Ishikawa (cell line): ENCODE data around the gene PRPF18.

ENCODE experiments used
- CEBPB ChIP-seq: IDR thresholded peaks from 2 replicates; pipeline ENCODE4 v1.6.1; 2012
- CREB1 ChIP-seq: IDR thresholded peaks from 2 replicates; pipeline ENCODE4 v1.6.1; 2012; ENCODE audit warnings: low read depth
- EGR1 ChIP-seq: IDR thresholded peaks from 2 replicates; pipeline ENCODE4 v1.6.1; 2012
- EP300 ChIP-seq: IDR thresholded peaks from 2 replicates; pipeline ENCODE4 v1.6.1; 2012; ENCODE audit warnings: borderline replicate concordance
- NFIC ChIP-seq: IDR thresholded peaks from 2 replicates; pipeline ENCODE4 v1.6.1; 2012
- RAD21 ChIP-seq: IDR thresholded peaks from 2 replicates; pipeline ENCODE4 v1.6.1; 2012; ENCODE audit warnings: low read depth
- REST ChIP-seq: IDR thresholded peaks from 2 replicates; pipeline ENCODE4 v1.6.1; 2012; ENCODE audit warnings: low read depth, mild to moderate bottlenecking
- TAF1 ChIP-seq: IDR thresholded peaks from 2 replicates; pipeline ENCODE4 v1.6.1; 2012; ENCODE audit warnings: low read depth, mild to moderate bottlenecking
- YY1 ChIP-seq: IDR thresholded peaks from 2 replicates; pipeline ENCODE4 v1.6.1; 2012; ENCODE audit warnings: low read depth
- ZBTB7A ChIP-seq: IDR thresholded peaks from 2 replicates; pipeline ENCODE4 v1.6.1; 2012; ENCODE audit warnings: low read depth
- TF ChIP-seq, protein P1 (sequence below): IDR thresholded peaks from 2 replicates; pipeline ENCODE4 v1.6.1; 2012

DNA sequence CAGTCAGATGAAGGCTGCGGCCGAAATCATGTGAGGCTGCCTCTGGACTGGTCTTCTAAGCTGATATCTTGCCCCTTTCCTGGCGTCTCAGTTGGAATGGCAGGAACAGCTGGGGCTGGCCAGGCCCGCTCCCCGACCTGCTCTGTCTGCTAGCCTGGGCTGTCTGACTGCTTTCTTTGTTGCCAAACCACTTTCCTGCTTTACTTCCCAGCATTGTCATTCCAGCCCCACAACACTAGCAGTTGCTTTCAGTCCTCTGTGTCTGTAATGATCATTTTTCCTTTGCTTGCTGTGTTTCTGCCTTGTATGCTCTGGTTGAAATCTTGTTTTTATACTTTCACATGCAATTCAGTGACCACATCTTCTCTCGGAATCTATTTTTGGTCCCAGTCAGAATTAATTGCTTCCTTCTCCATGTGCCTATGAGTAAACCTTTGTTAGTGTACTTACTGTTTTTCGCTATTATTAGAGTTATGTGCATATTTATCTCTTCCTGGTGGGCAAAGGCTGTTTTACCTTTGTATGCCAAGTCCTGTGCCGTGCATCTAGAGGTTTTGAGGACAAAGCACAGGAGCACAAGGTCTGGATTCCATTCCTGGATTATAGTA, 21.6 kb downstream of the PRPF18 start:
- TF ChIP-seq TAF1 (no peak), EP300 (no peak), CREB1 (no peak), YY1 (no peak), CEBPB (no peak), RAD21 (no peak), REST (no peak), ZBTB7A (no peak), EGR1 (no peak), NFIC (no peak)
- TF ChIP-seq, protein P1, sequence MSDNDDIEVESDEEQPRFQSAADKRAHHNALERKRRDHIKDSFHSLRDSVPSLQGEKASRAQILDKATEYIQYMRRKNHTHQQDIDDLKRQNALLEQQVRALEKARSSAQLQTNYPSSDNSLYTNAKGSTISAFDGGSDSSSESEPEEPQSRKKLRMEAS = no peak
